Activated naive CD4-positive, alpha-beta T cell treated with anti-CD3 and anti-CD28 coated beads for 36 hours (primary cell): ENCODE measurements around the gene EXOC6B. TPM values are rescaled to one million over a fixed set of nuclear protein-coding genes. Genes with fewer than 3 reads are reported as not detected.

Experiments used
- CTCF ChIA-PET: fragments of 350-600 bp; sonication (Branson Sonifier 250); formaldehyde crosslinking; loops from one replicate; lab custom pipeline; 2021; ENCODE audit warnings: antibody characterized with exemption; lab: Charles Lee
- DNase-seq: peaks from one replicate; pipeline ENCODE4 v3.0.0-alpha.2; 2020
- H3K27ac Mint-ChIP-seq: one replicate; pipeline ENCODE4 v1.8.0; 2021; ENCODE audit warnings: mild to moderate bottlenecking, mixed read lengths
- H3K27me3 Mint-ChIP-seq: one replicate; pipeline ENCODE4 v1.8.0; 2021; ENCODE audit warnings: low read depth, mixed read lengths
- H3K36me3 Mint-ChIP-seq: one replicate; pipeline ENCODE4 v1.8.0; 2021; ENCODE audit warnings: low read depth, mixed read lengths
- H3K4me1 Mint-ChIP-seq: one replicate; pipeline ENCODE4 v1.8.0; 2021; ENCODE audit warnings: low read depth, mixed read lengths
- H3K4me3 Mint-ChIP-seq: one replicate; pipeline ENCODE4 v1.8.0; 2021; ENCODE audit warnings: mild to moderate bottlenecking, moderate library complexity, mixed read lengths
- H3K9me3 Mint-ChIP-seq: one replicate; pipeline ENCODE4 v1.8.0; 2021; ENCODE audit warnings: mixed read lengths
- intact Hi-C: fragments of 100-400 bp; cut with micrococcal nuclease; formaldehyde crosslinking; loops from one replicate; pipeline ENCODE4 v1.15.1; 2023
- total RNA-seq, 2 experiments: library from RNA; stranded (reverse); gene quantifications; one replicate each; pipeline ENCODE4 v1.2.3, GENCODE V29; 2021

Gene EXOC6B
- total RNA-seq, 2 experiments from 2014 or later, result 6.1 to 7.5 TPM

- Mint-ChIP-seq H3K27ac (no peak overlapping the region), H3K27me3 (peaks cover 31% of the 10 kb centered on the region), H3K9me3 (no peaks in the 10 kb centered on the region), H3K4me1 (no peaks in the 10 kb centered on the region), H3K4me3 (no peak overlapping the region), H3K36me3 (no peaks in the 10 kb centered on the region)
- CTCF ChIA-PET, result no interaction called here
- no peak for DNase-seq
- intact Hi-C loops, result no loop called here
Observed at GRCh38 chr2:72159211-72159993, 666.4 kb downstream of the EXOC6B start.

DNA sequence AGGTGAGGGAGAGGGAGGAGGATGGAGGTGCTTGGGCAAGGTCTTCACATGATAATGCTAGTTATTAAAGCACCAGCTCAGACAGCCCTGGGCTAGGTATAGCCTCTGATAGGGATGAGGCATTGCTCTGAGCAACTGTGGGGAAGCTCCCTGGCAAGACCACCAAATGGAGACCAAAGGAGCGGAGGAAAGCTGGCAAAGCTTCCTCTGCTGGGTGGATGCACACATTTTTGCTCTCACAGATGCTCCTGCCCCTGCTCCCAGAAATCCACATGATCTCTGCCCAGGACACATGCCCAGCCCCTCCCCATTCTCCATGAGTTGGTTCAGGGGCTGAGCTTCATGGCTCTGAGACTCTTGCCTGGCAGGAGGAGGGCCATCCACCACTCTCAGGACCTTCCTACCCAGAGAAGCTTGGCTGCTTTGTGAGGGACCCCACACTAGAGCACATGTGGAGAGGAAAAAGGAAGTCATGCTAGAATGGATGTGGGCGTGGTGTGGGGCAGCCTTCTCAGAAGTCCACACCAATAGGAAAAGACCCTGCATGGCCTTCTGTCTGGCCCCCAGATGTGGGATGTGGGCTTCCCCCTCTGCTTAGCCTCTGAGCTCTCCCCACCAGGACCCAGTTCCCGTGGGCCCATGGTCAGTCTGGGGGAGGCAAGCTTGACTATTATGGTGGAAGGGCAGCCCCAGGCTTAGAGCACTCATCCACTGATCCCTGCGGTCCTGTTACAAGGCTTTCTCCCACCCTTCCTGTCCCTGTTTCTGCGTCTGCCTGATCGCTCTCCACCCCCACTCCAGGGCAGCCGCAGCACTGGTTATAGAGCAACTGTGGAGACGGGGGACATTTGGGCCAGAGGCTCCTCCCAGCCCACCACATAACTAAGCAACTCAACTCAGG, 667.7 kb downstream of the EXOC6B start:
- intact Hi-C loops, result no loop called here
- no peaks in the 10 kb centered on the region for H3K4me1 Mint-ChIP-seq
- DNase-seq, result no peak
- no peak overlapping the region for H3K27ac Mint-ChIP-seq
- peaks cover 33% of the 10 kb centered on the region for H3K27me3 Mint-ChIP-seq
- CTCF ChIA-PET, result no interaction called here
- no peaks in the 10 kb centered on the region for H3K9me3 Mint-ChIP-seq
- no peaks in the 10 kb centered on the region for H3K36me3 Mint-ChIP-seq
- no peak overlapping the region for H3K4me3 Mint-ChIP-seq

DNA sequence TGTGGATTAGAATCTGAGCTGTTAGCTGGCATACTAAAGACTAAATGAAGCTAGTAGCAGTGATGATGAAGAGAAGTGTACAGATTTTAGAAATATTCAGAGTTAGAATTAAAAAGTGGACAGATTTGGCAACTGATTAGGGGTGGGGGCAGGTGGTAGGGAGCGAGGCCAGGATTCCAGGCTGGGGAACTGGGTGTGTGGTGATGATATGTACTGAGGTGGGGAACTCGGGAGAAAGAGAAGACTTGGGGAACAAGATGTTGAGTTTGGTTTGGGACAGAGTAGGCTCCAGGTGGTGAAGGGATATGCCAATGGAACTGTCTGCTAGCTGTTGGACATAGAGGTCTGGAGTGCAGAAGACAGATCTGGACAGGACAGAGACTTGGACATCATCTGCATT, 669.0 kb downstream of the EXOC6B start:
- Mint-ChIP-seq H3K27me3 (peaks cover 33% of the 10 kb centered on the region), H3K4me3 (no peak overlapping the region), H3K9me3 (no peaks in the 10 kb centered on the region), H3K27ac (no peak overlapping the region), H3K36me3 (no peaks in the 10 kb centered on the region), H3K4me1 (no peaks in the 10 kb centered on the region)
- CTCF ChIA-PET, result interaction anchor here (0.6 kb wide), 1 partner anchor 55 kb away, joined by 5 read pairs; no protein-coding TSS in a partner anchor
- intact Hi-C loops, result no loop called here
- no peak for DNase-seq

- CTCF ChIA-PET, result no interaction called here
- Mint-ChIP-seq H3K27ac (no peak overlapping the region), H3K9me3 (no peaks in the 10 kb centered on the region), H3K36me3 (no peaks in the 10 kb centered on the region), H3K4me1 (no peaks in the 10 kb centered on the region), H3K27me3 (peaks cover 36% of the 10 kb centered on the region), H3K4me3 (no peak overlapping the region)
- no peak for DNase-seq
- intact Hi-C loops, result no loop called here
Observed at GRCh38 chr2:72155737-72156136, 670.1 kb downstream of the EXOC6B start.

DNA sequence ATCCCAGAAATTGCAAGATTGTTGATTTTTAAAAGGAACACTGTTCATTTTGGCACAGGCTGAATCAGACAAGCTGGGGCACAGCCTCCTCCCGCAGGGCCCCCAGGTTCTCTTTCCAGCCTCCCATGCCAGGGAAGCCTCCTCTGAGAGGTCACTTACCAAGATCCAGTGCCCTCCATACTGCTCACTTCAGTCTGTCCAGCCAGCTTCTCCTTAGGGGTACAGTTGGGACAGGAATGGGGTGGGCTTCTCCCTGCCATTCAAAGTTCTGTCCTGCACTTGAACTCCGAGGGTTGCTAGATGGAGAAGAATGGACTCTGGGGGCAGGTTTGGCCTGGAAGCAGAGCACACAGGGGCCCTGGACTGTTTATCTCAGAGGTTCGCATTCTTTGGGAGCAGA, 670.7 kb downstream of the EXOC6B start:
- H3K27ac Mint-ChIP-seq, result no peak overlapping the region
- H3K27me3 Mint-ChIP-seq, result peaks cover 39% of the 10 kb centered on the region
- no peaks in the 10 kb centered on the region for H3K9me3 Mint-ChIP-seq
- no peaks in the 10 kb centered on the region for H3K36me3 Mint-ChIP-seq
- intact Hi-C loops, result no loop called here
- peaks cover 2% of the 10 kb centered on the region for H3K4me1 Mint-ChIP-seq
- no peak overlapping the region for H3K4me3 Mint-ChIP-seq
- no peak for DNase-seq
- CTCF ChIA-PET, result interaction anchor here (0.9 kb wide), 1 partner anchor 232 kb away, joined by 3 read pairs; no protein-coding TSS in a partner anchor

GRCh38 chr2:72154386-72154975, 671.4 kb downstream of the EXOC6B start:
- CTCF ChIA-PET, result interaction anchor here (0.8 to 0.9 kb wide), 2 partner anchors 19 to 231 kb away, joined by 3 read pairs; no protein-coding TSS in a partner anchor
- Mint-ChIP-seq H3K9me3 (no peaks in the 10 kb centered on the region), H3K27me3 (peaks cover 41% of the 10 kb centered on the region), H3K36me3 (no peaks in the 10 kb centered on the region), H3K4me3 (no peak overlapping the region), H3K27ac (no peak overlapping the region), H3K4me1 (peaks cover 8% of the 10 kb centered on the region)
- no peak for DNase-seq
- intact Hi-C loops, result no loop called here

DNA sequence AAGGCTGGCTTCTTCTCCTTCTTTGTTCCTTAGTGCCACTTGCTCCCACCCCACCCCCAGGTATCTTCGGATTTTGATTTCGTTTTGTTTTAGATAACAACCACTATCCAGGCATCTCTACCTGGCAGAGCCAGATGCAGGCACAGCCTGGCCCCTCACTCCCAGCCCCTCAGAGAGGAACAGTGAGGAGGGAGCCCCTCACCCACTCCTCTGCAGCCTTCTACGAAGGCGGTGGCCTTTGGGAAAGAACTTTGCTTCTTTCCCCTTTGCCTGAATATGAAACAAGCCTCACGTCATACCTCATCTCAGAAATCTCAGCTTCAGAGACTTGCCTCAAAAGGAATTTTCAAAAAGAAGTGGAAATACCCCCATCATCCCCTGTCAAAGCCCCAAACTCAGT, 671.9 kb downstream of the EXOC6B start:
- H3K27ac Mint-ChIP-seq, result no peak overlapping the region
- CTCF ChIA-PET, result interaction anchor here (0.8 to 1.3 kb wide), 2 partner anchors 20 to 21 kb away, joined by 3 to 4 read pairs; no protein-coding TSS in a partner anchor
- no peak overlapping the region for H3K4me3 Mint-ChIP-seq
- H3K4me1 Mint-ChIP-seq, result peaks cover 14% of the 10 kb centered on the region
- DNase-seq, result no peak
- H3K36me3 Mint-ChIP-seq, result no peaks in the 10 kb centered on the region
- H3K27me3 Mint-ChIP-seq, result peaks cover 46% of the 10 kb centered on the region
- H3K9me3 Mint-ChIP-seq, result no peaks in the 10 kb centered on the region
- intact Hi-C loops, result no loop called here

- Mint-ChIP-seq H3K4me1 (peaks cover 17% of the 10 kb centered on the region), H3K4me3 (no peak overlapping the region), H3K36me3 (no peaks in the 10 kb centered on the region), H3K27ac (no peak overlapping the region), H3K9me3 (no peaks in the 10 kb centered on the region), H3K27me3 (peaks cover 49% of the 10 kb centered on the region)
- no peak for DNase-seq
- intact Hi-C loops, result no loop called here
- CTCF ChIA-PET, result interaction anchor here (0.8 to 1.9 kb wide), 5 partner anchors 20 to 427 kb away, joined by 3 to 17 read pairs (median 4); no protein-coding TSS in a partner anchor
Observed at GRCh38 chr2:72153026-72153791, 672.6 kb downstream of the EXOC6B start.

GRCh38 chr2:72150861-72151356, 674.9 kb downstream of the EXOC6B start:
- peaks cover 33% of the 10 kb centered on the region for H3K4me1 Mint-ChIP-seq
- intact Hi-C loops, result loop anchor here (1.0 kb wide), 5 partner anchors 227 to 606 kb away; no protein-coding TSS in a partner anchor
- no peaks in the 10 kb centered on the region for H3K36me3 Mint-ChIP-seq
- H3K27me3 Mint-ChIP-seq, result peaks cover 57% of the 10 kb centered on the region
- H3K27ac Mint-ChIP-seq, result no peak overlapping the region
- CTCF ChIA-PET, result interaction anchor here (0.8 to 2.8 kb wide), 13 partner anchors 13 to 604 kb away, joined by 3 to 33 read pairs (median 3); no protein-coding TSS in a partner anchor
- DNase-seq, result no peak
- H3K4me3 Mint-ChIP-seq, result no peak overlapping the region
- H3K9me3 Mint-ChIP-seq, result no peaks in the 10 kb centered on the region

- CTCF ChIA-PET, result interaction anchor here (0.5 to 2.8 kb wide), 20 partner anchors 13 to 769 kb away, joined by 3 to 33 read pairs (median 3); no protein-coding TSS in a partner anchor
- Mint-ChIP-seq H3K27ac (no peak overlapping the region), H3K4me3 (peak overlapping the region; percentile 77), H3K4me1 (peaks cover 38% of the 10 kb centered on the region), H3K9me3 (no peaks in the 10 kb centered on the region), H3K27me3 (peaks cover 60% of the 10 kb centered on the region), H3K36me3 (no peaks in the 10 kb centered on the region)
- intact Hi-C loops, result loop anchor here (1.0 kb wide), 5 partner anchors 226 to 605 kb away; no protein-coding TSS in a partner anchor
- peak; percentile 78 for DNase-seq
Observed at GRCh38 chr2:72150157-72150860, 675.5 kb downstream of the EXOC6B start.
